SH-SY5Y (cell line): ENCODE data around the gene ABCC4.

Source experiments
- GATA2 ChIP-seq: IDR thresholded peaks from 2 replicates; pipeline ENCODE4 v1.6.1; 2011; ENCODE audit warnings: mild to moderate bottlenecking, low read depth, low read length
- GATA3 ChIP-seq: IDR thresholded peaks from 2 replicates; pipeline ENCODE4 v1.6.1; 2011; ENCODE audit warnings: low read depth, mild to moderate bottlenecking, low read length, moderate library complexity

Gene ABCC4

DNA sequence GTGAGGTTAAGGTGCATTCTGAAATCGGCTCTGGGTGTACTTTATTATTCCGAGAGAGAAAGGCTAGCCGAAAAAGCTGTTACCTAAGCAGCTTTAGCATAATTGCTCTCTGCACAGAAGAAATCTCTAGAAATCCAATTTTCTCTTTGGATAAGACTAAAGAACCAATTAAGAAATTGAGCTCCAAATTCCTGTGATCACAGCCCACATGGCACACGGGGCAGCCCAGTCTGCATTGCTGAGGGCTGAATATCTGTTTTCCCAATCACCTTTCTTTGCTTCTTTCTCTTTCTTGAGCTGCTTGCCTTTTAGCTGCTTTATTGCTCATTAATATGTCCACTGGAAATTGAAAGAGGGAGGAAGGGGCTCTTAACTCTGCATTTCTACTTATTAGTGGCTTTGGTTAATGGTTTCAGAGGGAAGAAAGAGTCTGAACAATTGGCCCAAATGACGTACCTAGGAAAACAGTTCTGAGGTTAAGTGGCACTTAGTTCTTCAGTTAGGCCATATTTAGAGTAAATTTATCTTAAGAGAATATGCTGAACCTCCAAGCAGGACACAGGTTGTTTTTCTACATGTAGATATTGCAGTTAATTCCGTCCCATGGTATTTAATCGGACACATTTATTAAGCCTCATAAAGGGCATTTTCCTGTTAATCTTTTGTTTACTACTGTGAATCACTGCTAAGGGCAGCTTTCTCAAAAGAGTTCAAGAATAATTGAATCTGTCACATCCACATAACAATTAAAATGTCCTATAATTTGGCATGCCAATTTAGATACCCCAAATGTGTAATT is 265.7 kb downstream of the ABCC4 start:
- no peak for TF ChIP-seq GATA3

DNA sequence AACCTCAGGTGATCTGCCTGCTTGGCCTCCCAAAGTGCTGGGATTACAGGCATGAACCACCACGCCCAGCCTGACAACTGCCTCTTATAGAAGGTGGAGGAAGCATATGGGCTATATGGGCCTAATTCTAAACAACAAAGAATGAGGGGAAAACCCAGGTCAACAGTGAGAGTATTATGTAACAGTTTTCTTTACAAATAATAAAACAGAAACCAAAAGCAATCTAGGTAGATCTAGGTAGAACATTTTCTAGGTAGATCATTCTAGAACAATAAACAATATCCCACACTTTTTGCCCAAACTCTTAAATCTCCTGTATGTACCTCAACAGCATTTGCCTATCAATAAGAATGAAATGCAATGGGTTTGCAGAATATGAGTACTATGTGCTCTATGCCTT is 267.4 kb downstream of the ABCC4 start:
- TF ChIP-seq GATA3 (no peak), GATA2 (no peak)

DNA sequence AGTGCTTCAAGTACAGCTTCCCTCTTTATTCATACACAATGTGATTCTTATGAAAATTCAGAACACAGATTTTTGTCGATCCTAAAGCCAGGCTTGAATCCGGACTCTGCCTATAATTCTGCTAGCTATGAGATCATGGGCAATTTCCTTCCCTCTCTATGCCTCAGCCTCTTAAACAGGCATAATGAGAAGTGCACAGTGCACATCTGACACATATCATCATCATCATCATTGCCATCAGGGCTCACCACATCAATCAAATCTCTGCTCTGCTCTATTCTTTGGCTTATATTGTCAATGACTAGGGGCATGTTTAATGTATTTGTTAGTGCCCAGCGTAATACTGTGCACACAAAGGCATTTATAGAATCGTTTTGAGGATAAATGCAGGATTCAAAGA is 269.1 kb downstream of the ABCC4 start:
- TF ChIP-seq GATA2 (no peak), GATA3 (no peak)

DNA sequence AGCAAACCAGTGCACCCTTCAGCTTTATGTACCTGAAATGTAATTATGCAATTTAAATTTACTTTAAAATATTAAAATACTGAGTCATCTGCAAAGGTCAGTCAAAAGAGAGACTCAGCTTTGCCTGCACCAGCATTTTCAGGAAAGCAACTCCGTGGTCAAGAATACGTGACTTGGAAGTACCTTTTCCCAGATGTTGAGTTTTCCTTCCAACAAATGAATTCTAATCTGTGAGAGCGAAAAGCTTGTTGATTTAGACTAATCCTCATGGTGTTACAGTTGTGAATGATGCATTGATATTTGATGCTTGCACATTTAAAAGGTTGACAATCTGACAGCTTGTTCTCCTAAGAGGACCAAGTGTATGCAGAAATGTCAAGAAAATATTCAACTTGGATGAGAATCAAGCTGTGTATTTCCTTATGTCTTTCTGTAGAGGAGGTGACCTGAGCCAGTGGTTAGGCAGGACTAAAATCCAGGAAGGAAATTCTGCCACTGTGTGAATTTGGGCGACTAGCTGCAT is 270.4 kb downstream of the ABCC4 start:
- TF ChIP-seq GATA3 (no peak), GATA2 (no peak)

DNA sequence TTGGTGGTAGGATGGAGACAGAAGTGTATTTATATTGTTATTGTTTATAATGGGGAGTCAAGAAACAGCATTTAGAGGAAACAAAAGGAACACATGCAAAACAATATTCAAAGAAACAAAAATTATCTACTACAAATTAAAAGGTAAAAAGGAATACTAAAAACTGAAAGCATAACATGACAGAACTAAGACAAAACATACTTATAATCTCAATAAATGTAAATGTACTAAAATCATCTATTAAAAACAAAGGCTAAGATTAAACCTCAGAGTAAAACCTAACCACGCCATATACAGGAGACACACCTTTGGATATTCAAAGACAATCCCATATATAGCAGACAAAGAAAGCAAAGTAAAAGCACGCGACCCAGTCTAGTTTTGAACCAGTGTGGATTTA is 273.6 kb downstream of the ABCC4 start:
- TF ChIP-seq GATA2 (no peak), GATA3 (no peak)

DNA sequence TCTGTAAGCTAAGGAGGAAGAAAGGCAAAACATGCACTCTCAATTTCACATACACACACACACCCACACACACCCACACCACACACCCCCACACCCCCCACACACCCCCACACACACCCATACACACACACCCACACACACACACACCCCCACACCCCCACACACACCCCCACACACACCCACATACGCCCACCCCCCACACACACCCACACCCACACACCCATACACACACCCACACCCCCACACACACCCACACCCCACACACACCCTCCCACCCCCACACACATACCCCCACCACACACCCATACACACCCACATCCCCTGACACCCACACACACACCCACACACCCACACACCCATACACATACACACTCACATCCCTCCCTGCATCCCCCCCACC is 276.1 kb downstream of the ABCC4 start:
- TF ChIP-seq GATA2: no peak
- TF ChIP-seq GATA3: no peak

DNA sequence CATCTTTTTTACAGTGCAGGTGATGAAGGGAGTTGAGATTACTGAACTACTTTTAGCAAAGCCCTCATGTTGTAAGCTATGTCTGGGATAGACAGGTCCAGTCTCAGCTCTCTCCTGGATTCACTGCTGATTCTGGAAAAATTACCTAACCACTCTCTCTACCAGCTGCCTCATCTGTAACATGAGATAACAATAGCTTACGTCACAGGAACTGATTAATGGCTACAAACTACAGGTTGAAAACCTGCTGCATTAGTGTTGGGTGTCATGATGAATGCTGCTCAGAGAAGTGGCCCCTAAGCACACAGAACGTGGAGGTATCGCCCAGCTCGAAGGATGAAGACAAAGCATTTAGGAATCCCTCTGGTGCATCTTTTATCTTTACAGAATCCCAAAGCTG is 277.8 kb downstream of the ABCC4 start:
- TF ChIP-seq GATA2: no peak

DNA sequence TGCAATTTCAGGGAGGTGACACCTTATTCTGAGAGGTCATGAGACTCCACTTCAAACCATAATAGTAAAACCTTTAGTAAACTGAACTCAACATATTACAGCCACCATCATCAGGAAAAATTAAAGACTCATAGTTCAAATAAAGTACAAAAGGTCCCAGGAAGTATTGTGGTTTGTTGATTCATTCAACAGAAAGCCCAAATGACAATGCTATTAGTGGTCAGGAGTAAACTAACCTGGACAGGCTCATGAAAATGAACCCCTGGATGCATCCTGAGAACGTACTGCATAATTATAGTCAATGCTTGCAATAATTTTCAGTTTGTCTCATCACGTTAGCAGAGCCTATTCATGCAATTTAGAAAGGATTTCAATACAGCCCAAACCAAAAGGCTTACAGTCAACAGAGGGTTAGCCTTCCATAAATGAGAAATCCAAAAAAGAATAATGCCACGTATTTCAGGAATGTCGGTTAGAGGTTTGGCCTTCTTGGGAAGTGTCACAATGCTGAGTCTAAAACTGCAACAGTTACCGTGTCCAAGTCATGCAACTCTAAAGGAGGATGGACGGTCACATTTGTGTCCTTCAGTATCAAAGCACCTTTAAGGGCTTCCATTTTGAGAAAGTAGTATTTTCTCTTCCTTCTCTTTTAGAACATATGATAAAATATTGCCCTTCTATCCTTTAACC is 280.8 kb downstream of the ABCC4 start:
- TF ChIP-seq GATA2: no peak
- TF ChIP-seq GATA3: no peak

DNA sequence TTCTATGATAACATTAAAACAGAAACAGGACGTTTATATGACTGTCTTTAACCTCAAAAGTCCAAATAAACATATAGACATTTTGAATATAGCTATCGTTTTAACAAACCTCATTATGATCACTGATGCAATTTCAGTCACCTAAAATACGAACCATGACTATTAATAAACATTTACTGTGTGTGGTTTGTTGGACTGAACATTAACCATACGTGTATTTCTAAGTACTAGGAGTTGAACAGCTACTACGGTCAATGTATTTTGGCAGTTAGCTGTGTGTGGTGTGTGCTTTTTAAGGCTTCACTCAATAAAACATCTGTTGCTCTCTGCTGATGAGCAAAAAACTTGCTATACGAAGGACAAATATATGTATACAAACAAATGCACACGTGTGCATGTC is 281.4 kb downstream of the ABCC4 start:
- TF ChIP-seq GATA3 (no peak), GATA2 (no peak)

DNA sequence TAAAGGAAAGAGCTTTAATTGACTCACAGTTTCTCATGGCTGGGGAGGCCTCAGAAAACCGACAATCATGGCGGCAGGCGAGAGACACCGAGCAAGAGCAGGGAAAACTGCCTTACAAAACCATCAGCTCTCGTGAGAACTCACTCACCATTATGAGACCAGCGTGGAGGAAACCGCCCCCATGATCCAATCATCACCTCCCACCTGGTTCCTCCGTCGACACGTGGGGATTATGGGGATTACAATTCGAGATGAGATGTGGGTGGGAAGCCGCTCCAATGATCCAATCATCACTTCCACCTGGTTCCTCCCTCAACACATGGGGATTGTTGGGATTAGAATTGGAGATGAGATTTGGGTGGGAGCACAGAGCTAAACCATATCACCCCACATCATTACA is 293.9 kb downstream of the ABCC4 start:
- TF ChIP-seq GATA3 (no peak), GATA2 (no peak)

DNA sequence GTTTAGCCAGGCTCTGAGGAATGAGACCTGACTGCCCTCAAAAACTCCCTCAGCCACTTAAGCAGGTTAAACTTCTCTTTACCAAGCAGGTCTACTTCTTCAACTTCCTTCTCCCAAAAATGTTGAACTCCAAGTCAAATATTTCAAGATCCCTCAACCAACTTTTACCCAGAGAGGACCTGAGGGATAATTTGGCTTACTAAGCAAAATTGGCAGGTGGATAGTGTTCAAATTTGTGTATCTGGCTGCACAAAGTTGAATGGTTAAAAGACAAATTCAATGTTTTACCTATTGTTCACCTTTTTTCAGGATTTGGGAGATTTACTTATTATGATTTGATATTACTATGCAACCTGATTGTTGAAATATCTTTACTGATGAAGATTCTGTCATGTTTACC is 296.0 kb downstream of the ABCC4 start:
- TF ChIP-seq GATA2: no peak

DNA sequence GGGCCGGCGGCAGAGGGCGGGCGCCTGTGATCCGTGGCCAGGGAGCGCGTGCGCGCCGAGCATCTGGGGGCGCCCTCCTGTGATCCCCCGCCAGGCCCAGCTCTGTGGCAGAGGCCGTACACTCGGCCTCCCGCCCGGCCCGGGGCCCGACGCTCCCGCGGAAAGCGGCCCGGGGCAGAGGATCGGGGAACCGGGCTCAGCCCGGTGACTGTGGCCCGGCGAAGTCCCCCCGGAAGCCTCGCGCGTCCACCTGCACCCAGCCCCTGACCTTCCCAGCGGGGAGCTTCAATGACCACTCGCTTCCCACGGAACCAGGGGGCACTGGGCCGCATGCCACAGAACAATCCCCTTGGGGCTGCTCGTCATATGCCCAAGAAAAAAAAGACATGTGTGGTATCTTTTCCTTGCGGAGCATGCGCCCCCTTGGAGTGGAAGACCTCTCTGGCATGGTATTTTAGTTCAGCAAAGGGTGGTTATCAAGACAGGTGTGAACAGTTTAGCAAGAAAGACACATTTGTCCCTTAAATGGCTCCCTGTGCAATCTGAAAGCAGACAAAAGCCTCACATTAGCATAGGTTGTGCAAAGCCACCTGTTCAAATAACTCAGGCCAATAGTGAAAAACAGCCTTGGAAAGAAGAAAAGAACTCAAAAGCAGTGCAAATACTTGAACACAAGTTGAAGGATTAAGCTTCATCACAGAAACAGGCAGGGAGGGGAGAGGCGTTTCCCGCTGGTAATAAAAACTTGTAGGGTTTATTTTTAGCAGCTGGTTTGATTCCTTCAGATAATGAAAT is 298.0 kb downstream of the ABCC4 start:
- TF ChIP-seq GATA2 (no peak), GATA3 (no peak)

DNA sequence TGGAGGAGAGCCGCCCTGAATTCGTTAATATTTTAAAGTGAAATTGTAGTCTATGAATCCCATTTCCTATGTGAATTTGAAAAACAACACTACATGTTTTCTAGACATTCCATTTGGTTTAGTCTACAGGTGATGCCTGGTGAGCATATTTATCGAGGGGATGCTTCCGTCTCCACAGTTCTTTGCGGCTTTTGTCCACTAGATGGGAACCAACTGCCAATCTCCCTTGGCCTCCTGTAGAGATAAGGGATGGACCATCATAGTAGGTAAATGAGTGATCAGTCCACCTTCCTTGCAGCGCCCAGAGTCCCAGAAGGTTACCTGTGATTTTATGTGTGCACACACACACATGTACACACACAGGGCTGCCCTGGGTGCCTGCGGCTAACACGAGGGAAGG is 299.1 kb downstream of the ABCC4 start:
- TF ChIP-seq GATA3 (no peak), GATA2 (no peak)

DNA sequence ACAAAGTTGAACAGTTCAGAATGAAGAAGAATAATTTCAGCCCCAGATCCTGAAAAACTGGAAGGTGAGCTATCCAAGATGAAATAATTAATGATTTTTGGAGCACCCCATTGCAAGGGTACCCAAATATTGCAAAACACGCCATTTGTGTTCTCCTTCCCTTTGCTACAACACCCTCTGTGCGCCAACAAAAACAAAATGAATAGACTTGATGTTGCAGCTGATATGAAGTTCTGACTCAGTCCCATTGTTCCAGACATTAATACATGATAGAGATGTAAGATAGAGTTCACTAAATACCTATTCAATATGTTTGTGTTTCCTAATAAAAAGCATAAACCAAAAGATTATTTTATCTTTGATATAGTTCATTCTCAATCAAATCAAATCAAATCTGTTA is 301.4 kb downstream of the ABCC4 start:
- TF ChIP-seq GATA2 (no peak), GATA3 (no peak)
